ENCODE results near the gene FAM98B.

The FAM98B gene

GRCh38 chr15:38474155-38474757, 20.3 kb downstream of the FAM98B start:
- DNase-seq (ENCODE audit: low read depth), result peak; percentile 78
- no peak overlapping the region for H3K4me3 ChIP-seq (ENCODE audit: low read depth, low read length)
- peak; percentile 73 for TF ChIP-seq CTCF (IDR thresholded peaks at IDR 0.05; ENCODE audit: insufficient read depth, low read depth, low read length, missing control alignments)

GRCh38 chr15:38475361-38475760, 21.4 kb downstream of the FAM98B start:
- no peak overlapping the region for H3K4me3 ChIP-seq (ENCODE audit: low read depth, low read length)
- DNase-seq (ENCODE audit: low read depth), result no peak
- no peak for TF ChIP-seq CTCF (IDR thresholded peaks at IDR 0.05; ENCODE audit: insufficient read depth, low read depth, low read length, missing control alignments)

- no peak for TF ChIP-seq CTCF (IDR thresholded peaks at IDR 0.05; ENCODE audit: insufficient read depth, low read depth, low read length, missing control alignments)
- no peak for DNase-seq (ENCODE audit: low read depth)
These were observed 22.2 kb downstream of the FAM98B start for GRCh38 chr15:38476120-38476519.

GRCh38 chr15:38477637-38478036, 23.7 kb downstream of the FAM98B start:
- TF ChIP-seq CTCF (IDR thresholded peaks at IDR 0.05; ENCODE audit: insufficient read depth, low read depth, low read length, missing control alignments), result no peak
- no peak for DNase-seq (ENCODE audit: low read depth)
- no peak overlapping the region for H3K4me3 ChIP-seq (ENCODE audit: low read depth, low read length)

More at GRCh38 chr15:38476120-38476519, 22.2 kb downstream of the FAM98B start:
- no peak overlapping the region for H3K4me3 ChIP-seq (ENCODE audit: low read depth, low read length)

GRCh38 chr15:38479266-38479665, 25.3 kb downstream of the FAM98B start:
- TF ChIP-seq CTCF (IDR thresholded peaks at IDR 0.05; ENCODE audit: insufficient read depth, low read depth, low read length, missing control alignments), result no peak
- H3K4me3 ChIP-seq (ENCODE audit: low read depth, low read length), result no peak overlapping the region
- DNase-seq (ENCODE audit: low read depth), result no peak

- no peak overlapping the region for H3K4me3 ChIP-seq (ENCODE audit: low read depth, low read length)
- DNase-seq (ENCODE audit: low read depth), result no peak
- TF ChIP-seq CTCF (IDR thresholded peaks at IDR 0.05; ENCODE audit: insufficient read depth, low read depth, low read length, missing control alignments), result no peak
These were observed 25.8 kb downstream of the FAM98B start for GRCh38 chr15:38479756-38480155.

- H3K4me3 ChIP-seq (ENCODE audit: low read depth, low read length), result no peak overlapping the region
- TF ChIP-seq CTCF (IDR thresholded peaks at IDR 0.05; ENCODE audit: insufficient read depth, low read depth, low read length, missing control alignments), result no peak
- DNase-seq (ENCODE audit: low read depth), result no peak
These were observed 27.2 kb downstream of the FAM98B start for GRCh38 chr15:38481113-38481512.
